GM12864 (cell line): ENCODE measurements around the gene TEX29.

ENCODE experiments used
- DNase-seq: peaks from one replicate; pipeline ENCODE4 v3.0.0-alpha.2; 2011; ENCODE audit warnings: low read depth
- H3K4me3 ChIP-seq: 2 replicates; pipeline ENCODE4 v1.5.1; 2011; ENCODE audit warnings: mild to moderate bottlenecking, low read depth, low read length, control low read depth
- CTCF ChIP-seq: IDR thresholded peaks from 2 replicates; pipeline ENCODE4 v1.5.1; 2011; ENCODE audit warnings: low read depth, mild to moderate bottlenecking, moderate library complexity, low read length, control low read depth, inconsistent platforms; ENCODE audit errors: missing control alignments

Gene TEX29

GRCh38 chr13:111329641-111330040, 9.2 kb downstream of the TEX29 start:
- no peak for TF ChIP-seq CTCF
- H3K4me3 ChIP-seq = no peak overlapping the region
- DNase-seq = no peak

- TF ChIP-seq CTCF = no peak
- H3K4me3 ChIP-seq = no peak overlapping the region
- DNase-seq = no peak
Measured at GRCh38 chr13:111330066-111330610, 9.7 kb downstream of the TEX29 start.

- TF ChIP-seq CTCF = no peak
- H3K4me3 ChIP-seq = no peak overlapping the region
- DNase-seq = no peak
Measured at GRCh38 chr13:111335298-111335697, 14.9 kb downstream of the TEX29 start.

- H3K4me3 ChIP-seq = no peak overlapping the region
- no peak for DNase-seq
- no peak for TF ChIP-seq CTCF
Measured at GRCh38 chr13:111336666-111337065, 16.2 kb downstream of the TEX29 start.

GRCh38 chr13:111337206-111337605, 16.8 kb downstream of the TEX29 start:
- DNase-seq = no peak
- no peak overlapping the region for H3K4me3 ChIP-seq
- no peak for TF ChIP-seq CTCF

- no peak for DNase-seq
- no peak overlapping the region for H3K4me3 ChIP-seq
- no peak for TF ChIP-seq CTCF
Measured at GRCh38 chr13:111337741-111338140, 17.3 kb downstream of the TEX29 start.

- no peak for TF ChIP-seq CTCF
- no peak overlapping the region for H3K4me3 ChIP-seq
- DNase-seq = no peak
Measured at GRCh38 chr13:111338841-111339240, 18.4 kb downstream of the TEX29 start.
